NCI-H2107 (cell line): ENCODE results near the gene SAC3D1.
"Not testable (repeated sequence)": the region's sequence is repeated elsewhere in the genome, so short reads cannot be mapped to it uniquely, and the experiment has no call there.

ENCODE experiments used
- DNase-seq: peaks from one replicate; lab custom pipeline; 2025; lab: John Stamatoyannopoulos, UW

Gene SAC3D1

DNA sequence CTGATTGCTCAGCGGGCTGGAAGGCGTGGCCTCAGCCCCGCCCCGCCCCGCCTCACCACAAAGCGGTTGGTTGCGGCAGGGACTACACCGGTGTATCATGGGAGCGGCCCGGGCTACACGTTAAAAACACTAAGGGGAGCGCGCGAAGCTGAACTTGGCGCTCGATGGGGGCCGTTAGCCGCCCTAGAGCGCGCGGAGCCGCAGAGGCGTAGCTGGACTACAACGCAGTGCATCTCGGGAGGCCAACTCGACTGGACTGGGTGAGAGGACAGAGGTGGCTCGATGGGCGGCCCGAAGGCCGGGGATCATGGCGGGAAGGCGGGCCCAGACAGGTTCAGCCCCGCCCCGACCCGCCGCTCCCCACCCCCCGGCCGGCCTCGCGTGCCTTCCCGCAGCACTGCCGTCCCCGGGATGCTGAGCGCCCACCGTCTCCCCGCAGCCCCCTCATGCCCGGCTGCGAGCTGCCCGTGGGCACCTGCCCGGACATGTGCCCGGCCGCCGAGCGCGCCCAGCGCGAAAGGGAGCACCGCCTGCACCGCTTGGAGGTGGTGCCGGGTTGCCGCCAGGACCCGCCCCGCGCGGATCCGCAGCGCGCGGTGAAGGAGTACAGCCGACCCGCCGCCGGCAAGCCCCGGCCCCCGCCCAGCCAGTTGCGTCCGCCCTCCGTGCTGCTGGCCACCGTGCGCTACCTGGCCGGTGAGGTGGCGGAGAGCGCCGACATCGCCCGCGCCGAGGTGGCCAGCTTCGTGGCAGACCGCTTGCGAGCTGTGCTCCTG is at the start of gene SAC3D1:
Gene SAC3D1 (plus strand): TSS at position 364 of the 776 bp plus-strand sequence. CDS start 83 bp downstream, at position 447.
- DNase-seq, result peak; percentile 81

- DNase-seq, result no peak
Measured at GRCh38 chr11:64994318-64994717, 46.7 kb upstream of the SAC3D1 start.

- no peak for DNase-seq
Measured at GRCh38 chr11:64996327-64996709, 44.7 kb upstream of the SAC3D1 start.

DNA sequence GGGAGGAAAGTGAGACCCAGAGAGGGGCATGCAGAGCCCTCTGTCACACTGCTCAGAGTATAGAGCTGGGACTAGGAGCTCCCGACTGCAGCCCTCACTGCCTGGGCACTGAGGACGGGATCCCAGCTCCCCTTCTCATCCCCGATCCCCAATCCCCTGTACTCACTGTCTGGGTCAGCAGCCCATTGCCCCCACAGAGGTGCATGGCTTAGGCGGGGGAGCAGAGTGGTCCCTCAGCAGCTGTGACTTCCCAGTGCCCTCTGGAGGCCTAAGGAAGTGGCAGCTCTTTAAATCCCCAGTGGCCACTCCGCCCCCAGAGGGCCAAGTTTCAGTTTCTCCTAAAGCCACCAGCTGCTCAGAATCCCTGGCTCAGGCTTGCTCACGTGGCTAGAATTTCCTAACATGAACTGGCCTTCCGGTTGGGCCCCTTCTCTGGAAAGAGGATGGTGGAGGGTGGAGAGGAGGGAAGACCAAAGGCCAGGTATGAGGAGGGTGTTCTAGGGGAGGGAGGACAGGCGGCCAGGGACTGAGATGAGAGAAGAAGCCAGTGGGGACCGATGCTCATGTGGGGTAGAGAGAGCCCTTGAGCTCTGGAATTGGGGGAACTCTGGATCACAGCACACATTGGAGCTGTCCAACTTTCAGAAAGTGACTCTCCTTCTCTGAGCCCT is 44.2 kb upstream of the SAC3D1 start, which contains the start of gene BATF2:
Gene BATF2 (minus strand): TSS at position 262 of the 671 bp plus-strand sequence. CDS start 57 bp downstream, at position 205.
- DNase-seq, result peak; percentile 49

DNA sequence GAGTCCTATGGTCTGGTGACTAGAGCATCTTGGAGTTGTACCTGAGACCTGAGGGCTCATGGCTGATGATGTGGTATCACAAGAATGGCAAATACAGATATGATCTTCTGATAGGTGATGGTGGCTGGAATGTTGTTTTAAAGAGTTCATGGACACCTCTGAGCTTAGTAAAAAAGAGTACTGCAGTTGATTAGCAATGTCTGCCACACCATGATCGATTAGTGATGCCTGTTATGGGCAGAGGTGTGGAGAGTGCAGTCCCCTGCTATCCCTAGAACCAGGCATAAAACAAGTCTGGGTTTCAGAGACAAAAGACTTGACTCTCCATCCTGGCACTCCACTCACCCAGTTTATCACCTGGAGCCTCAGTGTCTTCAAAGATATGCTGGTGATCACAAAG is 42.9 kb upstream of the SAC3D1 start:
- no peak for DNase-seq

GRCh38 chr11:64998690-64999431 is 42.1 kb upstream of the SAC3D1 start:
- DNase-seq, result peak; percentile 19

GRCh38 chr11:64999478-64999877 is 41.5 kb upstream of the SAC3D1 start:
- no peak for DNase-seq

DNA sequence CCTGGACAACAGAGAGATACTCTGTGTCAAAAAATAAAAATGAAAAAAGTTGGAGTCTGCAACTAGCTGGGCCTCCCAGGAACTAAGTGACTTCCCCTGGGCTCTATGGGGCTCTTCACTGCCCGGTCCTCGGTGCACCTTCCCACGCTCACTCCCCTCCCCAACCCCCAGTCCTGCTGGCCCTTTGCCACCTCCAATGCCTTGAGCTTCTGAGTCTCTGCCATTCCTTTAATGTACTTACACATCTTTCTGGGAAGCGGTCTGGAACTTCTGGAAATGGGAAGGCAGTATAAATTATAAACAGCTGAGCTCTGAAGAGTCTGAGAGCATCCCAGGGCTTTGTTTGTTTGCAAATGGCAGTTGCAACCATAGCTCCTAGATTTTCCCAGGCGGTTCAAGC is 38.3 kb upstream of the SAC3D1 start:
- DNase-seq, result no peak

DNA sequence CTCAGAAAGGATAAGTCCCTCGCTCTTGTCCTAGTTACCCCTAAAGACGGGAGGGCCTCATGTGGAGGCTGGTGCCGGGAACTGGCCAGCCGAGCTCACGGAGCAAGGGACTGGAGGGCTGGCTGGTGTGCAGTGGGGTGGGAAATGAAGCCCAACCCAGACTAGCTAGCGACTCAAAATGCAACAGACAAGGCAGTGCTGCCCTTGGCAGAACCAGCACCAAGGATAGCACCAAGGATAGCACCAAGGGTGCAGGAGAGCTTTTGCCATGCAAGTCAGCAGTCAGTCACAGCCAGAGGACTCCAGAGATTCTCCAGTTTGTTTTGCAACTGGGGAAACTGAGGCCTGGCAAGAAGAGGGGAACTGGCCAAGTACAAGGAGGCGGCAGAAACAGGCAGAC is 37.7 kb upstream of the SAC3D1 start:
- no peak for DNase-seq

- DNase-seq, result not testable (repeated sequence)
Measured at GRCh38 chr11:65003968-65004367, 37.0 kb upstream of the SAC3D1 start.

DNA sequence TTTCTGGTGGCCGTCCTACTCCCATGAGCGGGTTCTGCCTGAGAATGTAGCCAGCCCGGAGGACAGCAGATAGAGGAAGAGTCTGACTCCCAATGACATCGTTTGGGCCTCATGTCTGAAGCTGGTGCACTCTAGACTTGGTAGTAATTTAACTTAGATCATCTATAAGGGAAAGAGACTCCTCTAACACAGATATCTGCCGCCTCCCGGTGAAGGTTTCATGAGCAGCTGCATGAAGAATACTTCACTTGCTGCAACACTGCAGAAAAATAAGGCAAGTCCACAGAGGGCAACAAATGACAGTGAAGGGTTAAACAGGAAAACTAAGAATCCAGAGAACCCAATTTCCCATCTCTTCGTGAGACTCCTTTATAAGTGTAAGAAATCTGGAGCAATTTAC is 33.0 kb upstream of the SAC3D1 start:
- DNase-seq, result no peak

GRCh38 chr11:65008873-65009272 is 32.1 kb upstream of the SAC3D1 start:
- no peak for DNase-seq

DNA sequence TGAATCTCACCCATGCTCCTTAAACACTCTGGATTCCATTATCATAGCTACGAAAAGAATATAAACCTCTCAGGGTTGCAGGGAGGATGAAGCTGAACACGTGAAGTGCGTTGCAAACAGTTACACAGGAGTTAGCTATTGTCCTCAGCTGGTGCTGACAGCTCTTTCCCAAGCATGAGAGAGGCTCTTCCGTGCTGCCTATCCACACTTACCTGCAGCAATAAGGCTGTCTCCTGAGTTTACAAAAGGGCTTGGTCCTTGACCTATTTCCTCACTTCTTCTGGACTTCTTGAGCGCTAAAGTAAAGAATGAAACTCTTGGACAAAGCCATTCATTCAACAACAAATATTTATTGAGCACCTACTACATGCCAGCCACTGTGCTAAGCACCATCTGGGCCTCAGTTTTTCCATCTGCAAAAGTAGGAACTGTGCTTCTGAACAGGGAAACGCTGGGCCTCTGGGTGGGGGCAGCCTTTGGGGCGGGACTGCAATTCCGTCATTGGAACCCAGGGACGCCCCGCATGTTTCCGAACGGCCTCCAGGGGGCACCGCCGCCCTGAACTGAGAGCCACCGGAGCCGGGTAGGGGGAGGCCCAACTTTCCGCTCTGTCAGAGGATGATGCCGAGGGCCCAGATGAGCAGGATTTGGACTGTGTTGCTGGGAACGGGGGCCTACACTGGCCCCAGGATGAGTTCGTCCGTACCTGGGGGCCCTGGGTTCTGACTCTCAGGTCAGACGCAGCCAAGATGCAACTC is 27.7 kb upstream of the SAC3D1 start:
- peak; percentile 83 for DNase-seq

- DNase-seq, result peak; percentile 75
Measured at GRCh38 chr11:65013888-65014725, 26.9 kb upstream of the SAC3D1 start, which contains the start of gene ARL2. Gene ARL2, plus strand, starts transcription at chr11:65014160. Its CDS starts 48 bp downstream, at chr11:65014208.

DNA sequence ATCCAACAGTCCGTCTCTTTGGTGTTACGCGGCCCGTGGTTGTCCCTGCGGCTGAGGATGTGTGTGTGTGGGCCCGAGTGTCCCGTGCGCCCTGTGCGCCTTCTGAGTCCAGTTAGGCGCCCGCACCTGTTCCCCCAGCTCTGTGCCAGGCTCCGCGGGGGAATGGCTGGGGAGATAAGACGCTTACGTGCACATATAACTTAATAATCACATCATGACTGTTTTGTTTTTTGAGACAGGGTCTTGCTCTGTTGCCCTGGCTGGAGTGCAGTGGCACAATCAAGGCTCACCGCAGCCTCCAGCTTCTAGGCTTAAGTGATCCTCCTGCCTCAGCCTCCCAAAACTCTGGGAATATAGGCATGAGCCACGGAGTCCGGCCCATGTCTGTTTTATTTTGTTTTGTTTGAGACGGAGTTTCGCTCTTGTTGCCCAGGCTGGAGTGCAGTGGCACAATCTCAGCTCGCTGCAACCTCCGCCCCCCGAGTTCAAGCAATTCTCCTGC is 26.2 kb upstream of the SAC3D1 start:
- no peak for DNase-seq

DNA sequence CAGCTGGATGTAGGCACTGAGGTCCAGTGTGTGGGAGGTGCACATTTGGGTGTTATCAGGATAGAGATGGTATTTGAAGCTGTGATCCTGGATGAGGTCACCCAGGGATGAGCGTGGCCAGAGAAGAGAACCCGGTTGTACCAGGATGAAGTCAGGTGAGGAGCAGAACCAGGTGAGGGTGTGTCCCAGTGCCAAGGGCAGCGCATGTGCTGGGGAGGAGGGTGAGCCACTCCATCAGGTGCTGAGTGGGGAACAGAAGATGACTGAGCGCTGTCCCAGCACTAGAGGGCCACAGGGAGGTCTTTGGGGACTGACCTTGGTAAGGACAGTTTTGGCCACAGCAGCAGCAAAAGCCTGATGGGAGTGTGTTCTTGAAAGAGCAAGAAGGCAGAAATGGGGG is 24.3 kb upstream of the SAC3D1 start:
- no peak for DNase-seq

DNA sequence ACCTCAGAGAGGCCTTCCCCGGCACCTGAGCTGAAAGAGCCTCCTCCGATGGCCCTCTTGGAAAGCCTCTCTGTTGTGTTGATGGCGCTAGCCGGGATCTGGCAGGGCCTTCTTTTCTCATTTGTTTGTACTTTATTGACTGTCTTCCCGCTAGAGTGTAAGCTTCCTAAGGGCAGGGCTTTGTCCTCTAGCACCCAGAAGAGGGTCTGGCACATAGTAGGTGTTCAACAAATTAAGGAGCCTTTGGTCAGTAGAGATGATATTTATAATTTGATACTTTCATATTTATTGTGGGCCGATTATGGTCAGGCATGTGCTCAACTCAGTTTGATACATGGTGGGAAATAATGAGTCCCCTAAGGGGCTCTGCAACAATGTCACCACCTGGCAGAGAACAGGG is 23.1 kb upstream of the SAC3D1 start:
- no peak for DNase-seq

DNA sequence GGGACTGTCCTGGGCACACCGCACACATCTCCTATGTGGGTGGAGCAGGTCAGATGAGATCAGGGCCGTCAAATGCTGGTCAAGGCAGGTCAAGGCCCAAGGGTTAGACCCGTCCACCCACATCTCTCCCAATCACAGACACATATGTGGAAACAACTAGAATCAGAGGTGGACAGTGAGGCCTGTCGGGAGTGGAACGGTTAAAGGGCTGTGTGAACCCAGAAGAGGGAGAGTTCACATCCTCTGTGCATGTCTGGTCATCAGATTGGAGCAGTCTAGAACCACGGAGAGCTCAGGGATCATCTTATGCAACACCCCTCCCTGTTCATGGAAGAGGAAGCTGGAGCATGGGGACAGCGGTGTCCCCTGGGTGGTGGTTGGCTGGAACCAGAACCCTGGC is 21.2 kb upstream of the SAC3D1 start:
- DNase-seq, result no peak

DNA sequence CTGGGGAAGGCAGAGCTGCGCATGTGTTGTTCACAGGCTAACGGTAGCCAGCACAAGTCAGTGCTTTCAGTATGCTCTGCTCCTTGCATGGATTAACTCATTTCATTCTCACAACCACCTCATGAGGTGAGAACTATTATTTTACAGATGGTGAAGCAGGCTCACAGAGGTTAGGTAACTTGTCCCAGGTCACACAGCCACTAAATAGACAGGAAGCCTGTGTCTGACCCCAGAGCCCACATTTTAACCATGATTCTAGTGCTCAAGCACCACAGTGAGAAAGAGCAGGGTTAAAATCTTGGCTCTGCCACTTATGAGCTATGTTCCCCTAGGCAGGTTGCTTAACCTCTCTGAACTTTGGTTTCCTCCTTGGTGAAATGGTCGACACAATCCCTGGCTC is 20.0 kb upstream of the SAC3D1 start:
- DNase-seq, result no peak

- DNase-seq, result no peak
Measured at GRCh38 chr11:65021509-65021908, 19.5 kb upstream of the SAC3D1 start.

GRCh38 chr11:65023502-65023901 is 17.5 kb upstream of the SAC3D1 start:
- DNase-seq, result not testable (repeated sequence)
